Measurements from ENCODE around the gene ASCC2. TPM values are rescaled to one million over a fixed set of nuclear protein-coding genes. Genes with fewer than 3 reads are reported as not detected.
"Not testable (repeated sequence)": the region's sequence is repeated elsewhere in the genome, so short reads cannot be mapped to it uniquely, and the experiment has no call there.

The ASCC2 gene
- total RNA-seq, 3 donors from 2014 or later: 83.5 to 95.7 (median 84.9) TPM

GRCh38 chr22:29867851-29868250, 29.8 kb upstream of the ASCC2 start:
- no peaks in the 10 kb centered on the region for H3K9me3 Mint-ChIP-seq

GRCh38 chr22:29867260-29867659, 29.2 kb upstream of the ASCC2 start:
- peaks cover 5% of the 10 kb centered on the region for H3K27me3 Mint-ChIP-seq (ENCODE audit: low read depth)
- no peak overlapping the region for H3K4me3 Mint-ChIP-seq
- no peaks in the 10 kb centered on the region for H3K9me3 Mint-ChIP-seq
- ATAC-seq (no peak), DNase-seq (no peak)
- H3K36me3 Mint-ChIP-seq (ENCODE audit: insufficient read depth): no peaks in the 10 kb centered on the region
- H3K4me1 Mint-ChIP-seq (ENCODE audit: low read depth): peaks cover 3% of the 10 kb centered on the region

More at GRCh38 chr22:29867851-29868250, 29.8 kb upstream of the ASCC2 start:
- peaks cover 3% of the 10 kb centered on the region for H3K4me1 Mint-ChIP-seq (ENCODE audit: low read depth)
- DNase-seq (no peak), ATAC-seq (no peak)
- no peak overlapping the region for H3K4me3 Mint-ChIP-seq
- H3K27me3 Mint-ChIP-seq (ENCODE audit: low read depth): peaks cover 5% of the 10 kb centered on the region
- no peaks in the 10 kb centered on the region for H3K36me3 Mint-ChIP-seq (ENCODE audit: insufficient read depth)

GRCh38 chr22:29865572-29865971, 27.5 kb upstream of the ASCC2 start:
- not testable (repeated sequence) for H3K27me3 Mint-ChIP-seq (ENCODE audit: low read depth); H3K4me1 Mint-ChIP-seq (ENCODE audit: low read depth); DNase-seq; H3K4me3 Mint-ChIP-seq; H3K36me3 Mint-ChIP-seq (ENCODE audit: insufficient read depth); ATAC-seq; H3K9me3 Mint-ChIP-seq

GRCh38 chr22:29861672-29862297, 23.7 kb upstream of the ASCC2 start:
- Mint-ChIP-seq H3K4me3 (no peak overlapping the region), H3K9me3 (no peaks in the 10 kb centered on the region), H3K4me1 (ENCODE audit: low read depth) (no peaks in the 10 kb centered on the region), H3K36me3 (ENCODE audit: insufficient read depth) (no peaks in the 10 kb centered on the region), H3K27me3 (ENCODE audit: low read depth) (no peaks in the 10 kb centered on the region)
- ATAC-seq (no peak), DNase-seq (no peak)

- DNase-seq (no peak), ATAC-seq (no peak)
- Mint-ChIP-seq H3K4me1 (ENCODE audit: low read depth) (no peaks in the 10 kb centered on the region), H3K36me3 (ENCODE audit: insufficient read depth) (no peaks in the 10 kb centered on the region), H3K4me3 (no peak overlapping the region), H3K9me3 (no peaks in the 10 kb centered on the region), H3K27me3 (ENCODE audit: low read depth) (no peaks in the 10 kb centered on the region)
Measured at GRCh38 chr22:29860006-29860766, 22.1 kb upstream of the ASCC2 start.

GRCh38 chr22:29859030-29859429, 21.0 kb upstream of the ASCC2 start:
- H3K4me3 Mint-ChIP-seq; DNase-seq; H3K36me3 Mint-ChIP-seq (ENCODE audit: insufficient read depth); H3K4me1 Mint-ChIP-seq (ENCODE audit: low read depth); ATAC-seq; H3K9me3 Mint-ChIP-seq; H3K27me3 Mint-ChIP-seq (ENCODE audit: low read depth): not testable (repeated sequence)

GRCh38 chr22:29856496-29856895, 18.4 kb upstream of the ASCC2 start:
- no peaks in the 10 kb centered on the region for H3K9me3 Mint-ChIP-seq
- H3K27me3 Mint-ChIP-seq (ENCODE audit: low read depth): no peaks in the 10 kb centered on the region
- DNase-seq (no peak), ATAC-seq (no peak)
- H3K4me3 Mint-ChIP-seq: no peak overlapping the region
- no peaks in the 10 kb centered on the region for H3K36me3 Mint-ChIP-seq (ENCODE audit: insufficient read depth)
- H3K4me1 Mint-ChIP-seq (ENCODE audit: low read depth): no peaks in the 10 kb centered on the region

GRCh38 chr22:29855611-29856181, 17.6 kb upstream of the ASCC2 start:
- H3K4me3 Mint-ChIP-seq: no peak overlapping the region

GRCh38 chr22:29854432-29854831, 16.4 kb upstream of the ASCC2 start:
- no peaks in the 10 kb centered on the region for H3K36me3 Mint-ChIP-seq (ENCODE audit: insufficient read depth)
- H3K27me3 Mint-ChIP-seq (ENCODE audit: low read depth): no peaks in the 10 kb centered on the region
- no peak for DNase-seq
- no peaks in the 10 kb centered on the region for H3K4me1 Mint-ChIP-seq (ENCODE audit: low read depth)
- H3K4me3 Mint-ChIP-seq: no peak overlapping the region
- H3K9me3 Mint-ChIP-seq: no peaks in the 10 kb centered on the region
- no peak for ATAC-seq

More at GRCh38 chr22:29855611-29856181, 17.6 kb upstream of the ASCC2 start:
- ATAC-seq: no peak
- Mint-ChIP-seq H3K4me1 (ENCODE audit: low read depth) (no peaks in the 10 kb centered on the region), H3K9me3 (no peaks in the 10 kb centered on the region), H3K36me3 (ENCODE audit: insufficient read depth) (no peaks in the 10 kb centered on the region), H3K27me3 (ENCODE audit: low read depth) (no peaks in the 10 kb centered on the region)
- no peak for DNase-seq

GRCh38 chr22:29848111-29848510, 10.0 kb upstream of the ASCC2 start:
- H3K4me3 Mint-ChIP-seq: no peak overlapping the region
- H3K9me3 Mint-ChIP-seq: peaks cover 4% of the 10 kb centered on the region
- no peaks in the 10 kb centered on the region for H3K36me3 Mint-ChIP-seq (ENCODE audit: insufficient read depth)
- no peak for ATAC-seq
- DNase-seq: no peak
- no peaks in the 10 kb centered on the region for H3K27me3 Mint-ChIP-seq (ENCODE audit: low read depth)
- H3K4me1 Mint-ChIP-seq (ENCODE audit: low read depth): no peaks in the 10 kb centered on the region

- peaks cover 4% of the 10 kb centered on the region for H3K9me3 Mint-ChIP-seq
- DNase-seq (no peak), ATAC-seq (no peak)
- H3K36me3 Mint-ChIP-seq (ENCODE audit: insufficient read depth): no peaks in the 10 kb centered on the region
- H3K4me3 Mint-ChIP-seq: no peak overlapping the region
- no peaks in the 10 kb centered on the region for H3K27me3 Mint-ChIP-seq (ENCODE audit: low read depth)
- no peaks in the 10 kb centered on the region for H3K4me1 Mint-ChIP-seq (ENCODE audit: low read depth)
Measured at GRCh38 chr22:29846290-29846689, 8.2 kb upstream of the ASCC2 start.

GRCh38 chr22:29842740-29843139, 4.7 kb upstream of the ASCC2 start:
- Mint-ChIP-seq H3K36me3 (ENCODE audit: insufficient read depth) (no peaks in the 10 kb centered on the region), H3K27me3 (ENCODE audit: low read depth) (no peaks in the 10 kb centered on the region), H3K9me3 (peaks cover 4% of the 10 kb centered on the region), H3K4me3 (no peak overlapping the region), H3K4me1 (ENCODE audit: low read depth) (peaks cover 10% of the 10 kb centered on the region)
- ATAC-seq (no peak), DNase-seq (no peak)

- Mint-ChIP-seq H3K4me3 (no peak overlapping the region), H3K36me3 (ENCODE audit: insufficient read depth) (no peaks in the 10 kb centered on the region), H3K4me1 (ENCODE audit: low read depth) (peaks cover 15% of the 10 kb centered on the region), H3K27me3 (ENCODE audit: low read depth) (no peaks in the 10 kb centered on the region), H3K9me3 (peaks cover 4% of the 10 kb centered on the region)
- ATAC-seq (no peak), DNase-seq (no peak)
Measured at GRCh38 chr22:29842172-29842571, 4.1 kb upstream of the ASCC2 start.

GRCh38 chr22:29840498-29840897, 2.4 kb upstream of the ASCC2 start:
- Mint-ChIP-seq H3K4me3 (no peak overlapping the region), H3K27me3 (ENCODE audit: low read depth) (no peaks in the 10 kb centered on the region), H3K4me1 (ENCODE audit: low read depth) (peaks cover 29% of the 10 kb centered on the region), H3K9me3 (no peaks in the 10 kb centered on the region), H3K36me3 (ENCODE audit: insufficient read depth) (peaks cover 6% of the 10 kb centered on the region)
- DNase-seq (no peak), ATAC-seq (no peak)

- no peaks in the 10 kb centered on the region for H3K27me3 Mint-ChIP-seq (ENCODE audit: low read depth)
- DNase-seq (no peak), ATAC-seq (no peak)
- no peaks in the 10 kb centered on the region for H3K9me3 Mint-ChIP-seq
- H3K4me3 Mint-ChIP-seq: peak overlapping the region; percentile 93
- H3K4me1 Mint-ChIP-seq (ENCODE audit: low read depth): peaks cover 33% of the 10 kb centered on the region
- peaks cover 11% of the 10 kb centered on the region for H3K36me3 Mint-ChIP-seq (ENCODE audit: insufficient read depth)
Measured at GRCh38 chr22:29839039-29839438, 965 bp upstream of the ASCC2 start.

Data from activated T-cell treated with anti-CD3 and anti-CD28 coated beads, Interleukin-2, amount 50 U/mL, for 4 hours (primary cell).